SU-DHL-6 (cell line): Measurements from ENCODE around the gene CD9.

ENCODE experiments used
- H2AFZ ChIP-seq: fragments of 200-600 bp; sonication (generic); 2 replicates; pipeline ENCODE4 v1.6.1; 2014; ENCODE audit warnings: low read depth, mild to moderate bottlenecking, moderate library complexity, mixed read lengths, antibody characterized with exemption, low read length; ENCODE audit not compliant: severe bottlenecking
- H3F3A ChIP-seq: fragments of 200-600 bp; shearing (Covaris generic); 2 replicates; pipeline ENCODE4 v1.6.0; 2016; ENCODE audit warnings: antibody characterized with exemption, mild to moderate bottlenecking; ENCODE audit not compliant: insufficient read depth
- H3K27ac ChIP-seq: fragments of 200-600 bp; sonication (generic); 2 replicates; pipeline ENCODE4 v1.5.1; 2016; ENCODE audit warnings: low read depth, mild to moderate bottlenecking, low read length, moderate library complexity, mixed read lengths
- H3K27me3 ChIP-seq: fragments of 200-600 bp; sonication (generic), shearing (Covaris generic); 2 replicates; pipeline ENCODE4 v1.6.0; 2014; ENCODE audit warnings: mild to moderate bottlenecking, low read length
- H3K36me3 ChIP-seq: fragments of 200-600 bp; sonication (generic); 2 replicates; pipeline ENCODE4 v1.6.1; 2014; ENCODE audit warnings: mild to moderate bottlenecking, low read length, mixed read lengths
- H3K4me2 ChIP-seq: fragments of 300-600, 200-600 bp; shearing (Covaris generic), sonication (generic); 2 replicates; pipeline ENCODE4 v1.6.0; 2014; ENCODE audit warnings: low read length, low read depth, mild to moderate bottlenecking; ENCODE audit not compliant: poor library complexity, severe bottlenecking
- H3K4me3 ChIP-seq: fragments of 200-600 bp; sonication (generic); 2 replicates; pipeline ENCODE4 v1.5.1; 2014; ENCODE audit warnings: antibody characterized with exemption, low read length, mild to moderate bottlenecking, mixed read lengths; ENCODE audit not compliant: insufficient read depth, poor library complexity, severe bottlenecking
- H3K79me2 ChIP-seq: fragments of 200-600 bp; sonication (generic); 2 replicates; pipeline ENCODE4 v1.6.1; 2014; ENCODE audit warnings: mild to moderate bottlenecking, low read length, moderate library complexity; ENCODE audit not compliant: insufficient read depth
- H3K9ac ChIP-seq: fragments of 200-600 bp; sonication (generic); 2 replicates; pipeline ENCODE4 v1.7.0; 2014; ENCODE audit warnings: mild to moderate bottlenecking, low read length
- H3K9me2 ChIP-seq: fragments of 200-600 bp; sonication (generic); replicated peaks from 2 replicates; pipeline ENCODE4 v1.6.1; 2014; ENCODE audit warnings: low read length; ENCODE audit not compliant: insufficient read depth
- H3K9me3 ChIP-seq: fragments of 200-600 bp; sonication (generic); 2 replicates; pipeline ENCODE4 v1.6.1; 2014; ENCODE audit warnings: low read length, mixed read lengths; ENCODE audit not compliant: insufficient read depth
- H4K20me1 ChIP-seq: fragments of 200-600 bp; sonication (generic); 2 replicates; pipeline ENCODE4 v1.6.1; 2014; ENCODE audit warnings: low read depth, mild to moderate bottlenecking, antibody characterized with exemption, low read length, moderate library complexity, mixed read lengths
- EZH2phosphoT487 ChIP-seq: fragments of 200-600 bp; sonication (generic), shearing (Covaris generic); conservative IDR thresholded peaks from 2 replicates; pipeline ENCODE4 v1.6.1; 2018; ENCODE audit warnings: mild to moderate bottlenecking, antibody characterized with exemption, low read length, moderate library complexity, mixed read lengths
- TF ChIP-seq, protein P1 (sequence below): fragments of 200-600 bp; sonication (generic); IDR thresholded peaks from one replicate; pipeline ENCODE4 v1.5.1; 2017; ENCODE audit warnings: antibody characterized with exemption, mild to moderate bottlenecking, low read length, moderate library complexity; ENCODE audit not compliant: insufficient read depth, poor library complexity, severe bottlenecking

The CD9 gene

DNA sequence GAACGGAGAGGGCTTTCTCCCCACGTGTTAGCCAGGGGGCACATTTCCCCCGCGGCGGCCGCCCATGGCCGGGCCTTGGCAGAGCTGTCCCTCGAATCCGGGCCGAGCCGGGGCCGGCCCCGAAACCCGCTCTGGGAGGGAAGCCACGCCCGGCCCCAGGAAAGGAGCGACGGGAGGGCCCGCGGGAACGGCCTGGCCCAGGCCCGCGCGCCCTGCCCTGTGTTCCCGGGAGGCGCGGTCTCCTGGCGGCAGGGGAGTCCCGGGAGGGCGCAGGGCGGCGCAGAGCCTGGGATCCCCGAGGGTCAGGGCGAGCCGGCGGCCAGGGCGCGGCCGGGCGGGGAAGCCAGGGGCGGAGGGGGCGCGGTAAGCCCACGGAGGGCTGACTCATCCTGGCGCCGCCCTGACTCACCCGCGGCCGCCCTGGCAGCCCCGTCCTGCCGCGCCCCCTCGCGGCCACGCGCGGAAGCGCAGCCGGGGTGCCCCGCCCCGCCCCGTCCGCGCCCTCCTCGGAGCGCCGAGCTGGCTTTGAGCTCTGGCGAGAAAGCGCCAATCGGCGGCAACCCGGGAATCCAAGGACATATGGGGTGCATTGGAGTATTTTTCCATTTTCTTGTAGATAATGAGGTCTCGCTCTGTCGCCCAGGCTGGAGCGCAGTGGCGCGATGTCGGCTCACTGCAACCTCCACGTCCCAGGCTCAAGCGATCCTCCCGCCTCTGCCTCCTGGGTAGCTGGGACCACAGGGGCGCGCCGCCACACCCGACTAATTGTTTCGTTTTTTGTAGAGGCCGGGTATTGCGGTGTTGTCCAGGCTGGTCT lies 78.4 kb downstream of the CD9 start:
- H3K9me3 ChIP-seq = no peaks in the 10 kb centered on the region
- no peak overlapping the region for H3K27ac ChIP-seq
- peak overlapping the region; percentile 86 for H2AFZ ChIP-seq
- H4K20me1 ChIP-seq = no peaks in the 10 kb centered on the region
- no peaks in the 10 kb centered on the region for H3F3A ChIP-seq
- H3K4me3 ChIP-seq = peak overlapping the region; percentile 48
- H3K9ac ChIP-seq = peak overlapping the region; percentile 58
- H3K79me2 ChIP-seq = no peaks in the 10 kb centered on the region
- H3K36me3 ChIP-seq = no peaks in the 10 kb centered on the region
- TF ChIP-seq EZH2phosphoT487 = no peak
- TF ChIP-seq, protein P1, sequence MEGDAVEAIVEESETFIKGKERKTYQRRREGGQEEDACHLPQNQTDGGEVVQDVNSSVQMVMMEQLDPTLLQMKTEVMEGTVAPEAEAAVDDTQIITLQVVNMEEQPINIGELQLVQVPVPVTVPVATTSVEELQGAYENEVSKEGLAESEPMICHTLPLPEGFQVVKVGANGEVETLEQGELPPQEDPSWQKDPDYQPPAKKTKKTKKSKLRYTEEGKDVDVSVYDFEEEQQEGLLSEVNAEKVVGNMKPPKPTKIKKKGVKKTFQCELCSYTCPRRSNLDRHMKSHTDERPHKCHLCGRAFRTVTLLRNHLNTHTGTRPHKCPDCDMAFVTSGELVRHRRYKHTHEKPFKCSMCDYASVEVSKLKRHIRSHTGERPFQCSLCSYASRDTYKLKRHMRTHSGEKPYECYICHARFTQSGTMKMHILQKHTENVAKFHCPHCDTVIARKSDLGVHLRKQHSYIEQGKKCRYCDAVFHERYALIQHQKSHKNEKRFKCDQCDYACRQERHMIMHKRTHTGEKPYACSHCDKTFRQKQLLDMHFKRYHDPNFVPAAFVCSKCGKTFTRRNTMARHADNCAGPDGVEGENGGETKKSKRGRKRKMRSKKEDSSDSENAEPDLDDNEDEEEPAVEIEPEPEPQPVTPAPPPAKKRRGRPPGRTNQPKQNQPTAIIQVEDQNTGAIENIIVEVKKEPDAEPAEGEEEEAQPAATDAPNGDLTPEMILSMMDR = peak; percentile 61
- peak overlapping the region; percentile 58 for H3K4me2 ChIP-seq
- H3K27me3 ChIP-seq = no peaks in the 10 kb centered on the region; the same call in 1 of the 2 replicates
- no peaks in the 10 kb centered on the region for H3K9me2 ChIP-seq

DNA sequence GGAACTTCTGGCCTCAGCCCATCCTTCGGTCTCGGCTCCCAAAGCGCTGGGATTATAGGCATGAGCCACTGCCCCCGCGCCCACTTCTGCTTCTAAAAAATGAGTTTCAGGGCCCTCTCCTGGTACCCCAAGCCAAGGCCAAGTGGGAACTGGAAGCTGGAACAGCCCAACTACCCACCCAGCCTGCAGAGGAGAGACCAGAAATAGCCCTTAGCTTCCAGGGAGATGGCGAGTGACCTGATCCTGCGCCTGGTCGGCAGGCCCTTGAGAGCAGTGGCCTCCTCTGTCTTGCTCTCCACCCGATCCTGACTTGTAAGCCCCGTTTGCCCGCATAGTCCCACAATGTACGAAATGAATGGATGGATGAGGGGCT lies 79.0 kb downstream of the CD9 start:
- H3K36me3 ChIP-seq = no peaks in the 10 kb centered on the region
- no peaks in the 10 kb centered on the region for H4K20me1 ChIP-seq
- no peaks in the 10 kb centered on the region for H3F3A ChIP-seq
- TF ChIP-seq, protein P1 = no peak
- TF ChIP-seq EZH2phosphoT487 = no peak
- H3K79me2 ChIP-seq = no peaks in the 10 kb centered on the region
- H3K4me3 ChIP-seq = no peak overlapping the region
- H3K9ac ChIP-seq = no peak overlapping the region
- no peaks in the 10 kb centered on the region for H3K9me2 ChIP-seq
- no peaks in the 10 kb centered on the region for H3K9me3 ChIP-seq
- H2AFZ ChIP-seq = no peak overlapping the region
- H3K4me2 ChIP-seq = no peak overlapping the region
- no peak overlapping the region for H3K27ac ChIP-seq
- H3K27me3 ChIP-seq = no peaks in the 10 kb centered on the region

DNA sequence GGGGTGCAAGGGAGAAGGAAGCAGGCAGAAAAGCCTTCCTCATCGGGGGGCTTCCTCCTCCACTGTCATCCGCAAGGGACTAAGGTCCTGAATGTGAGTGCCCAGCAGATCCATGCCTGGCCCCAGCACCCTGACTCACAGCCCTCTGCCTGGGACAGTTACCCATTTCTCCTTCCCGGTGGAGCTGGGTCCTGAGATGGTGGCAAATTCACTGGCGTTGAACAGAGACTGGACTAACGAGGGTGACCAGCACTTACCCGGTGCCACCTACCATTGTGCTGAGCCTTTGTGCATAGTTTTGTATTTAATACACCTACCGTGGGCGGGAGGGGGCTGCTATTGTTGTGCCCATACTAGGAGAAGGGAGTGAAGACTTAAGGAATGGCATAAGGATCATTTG lies 79.4 kb downstream of the CD9 start:
- H3K4me3 ChIP-seq = no peak overlapping the region
- TF ChIP-seq EZH2phosphoT487 = no peak
- TF ChIP-seq, protein P1 = no peak
- no peak overlapping the region for H2AFZ ChIP-seq
- no peaks in the 10 kb centered on the region for H3K36me3 ChIP-seq
- H4K20me1 ChIP-seq = no peaks in the 10 kb centered on the region
- no peaks in the 10 kb centered on the region for H3K9me3 ChIP-seq
- no peaks in the 10 kb centered on the region for H3F3A ChIP-seq
- H3K27me3 ChIP-seq = no peaks in the 10 kb centered on the region
- no peak overlapping the region for H3K27ac ChIP-seq
- no peak overlapping the region for H3K4me2 ChIP-seq
- no peaks in the 10 kb centered on the region for H3K9me2 ChIP-seq
- H3K9ac ChIP-seq = no peak overlapping the region
- no peaks in the 10 kb centered on the region for H3K79me2 ChIP-seq
